ENCODE results near the gene ABCA1.
"Not testable (repeated sequence)": the region's sequence is repeated elsewhere in the genome, so short reads cannot be mapped to it uniquely, and the experiment has no call there.

The ABCA1 gene

GRCh38 chr9:104906441-104907277 lies 21.3 kb downstream of the ABCA1 start:
- DNase-seq (ENCODE audit: low read depth in 2 of 2): no peak

- DNase-seq (ENCODE audit: low read depth in 2 of 2): no peak
These were observed 22.0 kb downstream of the ABCA1 start for GRCh38 chr9:104905931-104906330.

- DNase-seq (ENCODE audit: low read depth in 2 of 2): no peak
These were observed 22.6 kb downstream of the ABCA1 start for GRCh38 chr9:104905153-104905901.

- no peak for DNase-seq (ENCODE audit: low read depth in 2 of 2)
These were observed 24.3 kb downstream of the ABCA1 start for GRCh38 chr9:104903609-104904008.

- DNase-seq (ENCODE audit: low read depth in 2 of 2): no peak
These were observed 27.1 kb downstream of the ABCA1 start for GRCh38 chr9:104900871-104901270.

GRCh38 chr9:104900324-104900723 lies 27.6 kb downstream of the ABCA1 start:
- no peak for DNase-seq (ENCODE audit: low read depth in 2 of 2)

GRCh38 chr9:104899759-104900247 lies 28.2 kb downstream of the ABCA1 start:
- DNase-seq (ENCODE audit: low read depth in 2 of 2): no peak

- DNase-seq (ENCODE audit: low read depth in 2 of 2): not testable (repeated sequence)
These were observed 29.6 kb downstream of the ABCA1 start for GRCh38 chr9:104898376-104898775.

GRCh38 chr9:104896131-104896530 lies 31.8 kb downstream of the ABCA1 start:
- DNase-seq (ENCODE audit: low read depth in 2 of 2): no peak

GRCh38 chr9:104895572-104895971 lies 32.4 kb downstream of the ABCA1 start:
- DNase-seq (ENCODE audit: low read depth in 2 of 2): no peak

- no peak for DNase-seq (ENCODE audit: low read depth in 2 of 2)
These were observed 35.3 kb downstream of the ABCA1 start for GRCh38 chr9:104892701-104893100.

- no peak for DNase-seq (ENCODE audit: low read depth in 2 of 2)
These were observed 37.6 kb downstream of the ABCA1 start for GRCh38 chr9:104890433-104890770.

GRCh38 chr9:104885818-104886709 lies 41.9 kb downstream of the ABCA1 start:
- no peak for DNase-seq (ENCODE audit: low read depth in 2 of 2)

- no peak for DNase-seq (ENCODE audit: low read depth in 2 of 2)
These were observed 44.8 kb downstream of the ABCA1 start for GRCh38 chr9:104883169-104883568.

GRCh38 chr9:104882566-104882965 lies 45.4 kb downstream of the ABCA1 start:
- DNase-seq (ENCODE audit: low read depth in 2 of 2): no peak

- DNase-seq (ENCODE audit: low read depth in 2 of 2): no peak
These were observed 45.9 kb downstream of the ABCA1 start for GRCh38 chr9:104882086-104882485.

- no peak for DNase-seq (ENCODE audit: low read depth in 2 of 2)
These were observed 48.2 kb downstream of the ABCA1 start for GRCh38 chr9:104879555-104880309.

GRCh38 chr9:104876587-104876986 lies 51.4 kb downstream of the ABCA1 start:
- no peak for DNase-seq (ENCODE audit: low read depth in 2 of 2)

GRCh38 chr9:104875897-104876296 lies 52.1 kb downstream of the ABCA1 start:
- no peak for DNase-seq (ENCODE audit: low read depth in 2 of 2)

- DNase-seq (ENCODE audit: low read depth in 2 of 2): no peak
These were observed 52.6 kb downstream of the ABCA1 start for GRCh38 chr9:104875320-104875719.

GRCh38 chr9:104873489-104873850 lies 54.5 kb downstream of the ABCA1 start:
- no peak for DNase-seq (ENCODE audit: low read depth in 2 of 2)
